HEK293 (cell line): Measurements from ENCODE around the gene PARD6G.

Experiments
- CTCF ChIA-PET: fragments of 350-600 bp; formaldehyde crosslinking; extraction: SDS; loops from one replicate; lab custom pipeline; 2021; ENCODE audit warnings: antibody characterized with exemption; lab: Yijun Ruan, JAX
- POLR2A ChIA-PET: fragments of 300-600 bp; formaldehyde crosslinking; extraction: SDS; loops from one replicate; lab custom pipeline; 2020; ENCODE audit warnings: antibody characterized with exemption, inconsistent platforms; lab: Yijun Ruan, JAX
- H3K27ac ChIP-seq: fragments of 200-500 bp; sonication (Bioruptor generic); 2 replicates; pipeline ENCODE4 v1.5.1; 2014; ENCODE audit warnings: low read depth, low read length, control low read depth, inconsistent platforms; ENCODE audit errors: extremely low read depth
- H3K36me3 ChIP-seq, 2 experiments: fragments of 200-500 bp in 1 of 2; sonication (Bioruptor generic) in 1 of 2; 1 replicate in 1 of 2; 2 replicates in 1 of 2; pipeline ENCODE4 v1.5.1; 2014 to 2017; ENCODE audit warnings: inconsistent platforms in 2 of 2, low read length in 2 of 2; ENCODE audit not compliant: control insufficient read depth in 2 of 2, insufficient read depth in 1 of 2
- H3K4me1 ChIP-seq: fragments of 200-500 bp; sonication (Bioruptor generic); 2 replicates; pipeline ENCODE4 v1.5.1; 2014; ENCODE audit warnings: mild to moderate bottlenecking, low read length, inconsistent platforms; ENCODE audit not compliant: control insufficient read depth, insufficient read depth
- H3K4me3 ChIP-seq: 2 replicates; pipeline ENCODE4 v1.5.1; 2011; ENCODE audit warnings: low read depth, mild to moderate bottlenecking, control low read depth, low read length, moderate library complexity
- H3K9me3 ChIP-seq: fragments of 200-500 bp; sonication (Bioruptor generic); 2 replicates; pipeline ENCODE4 v1.5.1; 2014; ENCODE audit warnings: low read depth, low read length, inconsistent platforms; ENCODE audit not compliant: control insufficient read depth, insufficient read depth
- GLIS1 ChIP-seq: fragments of 450-650 bp; formaldehyde crosslinking; IDR thresholded peaks from 2 replicates; pipeline ENCODE4 v1.5.1; 2016; ENCODE audit warnings: missing biosample characterization, missing genetic modification characterization
- KLF9 ChIP-seq: fragments of 450-650 bp; formaldehyde crosslinking; IDR thresholded peaks from 2 replicates; pipeline ENCODE4 v1.5.1; 2016; ENCODE audit warnings: missing biosample characterization, missing genetic modification characterization, low read depth
- SALL2 ChIP-seq: fragments of 450-650 bp; formaldehyde crosslinking; IDR thresholded peaks from 2 replicates; pipeline ENCODE4 v1.5.0; 2017; ENCODE audit warnings: missing biosample characterization, mild to moderate bottlenecking, missing genetic modification characterization, borderline replicate concordance
- SCRT1 ChIP-seq: fragments of 450-650 bp; formaldehyde crosslinking; IDR thresholded peaks from 2 replicates; pipeline ENCODE4 v1.5.1; 2016; ENCODE audit warnings: missing biosample characterization, missing genetic modification characterization, borderline replicate concordance
- SCRT2 ChIP-seq: fragments of 450-650 bp; formaldehyde crosslinking; IDR thresholded peaks from 2 replicates; pipeline ENCODE4 v1.5.1; 2016; ENCODE audit warnings: missing biosample characterization, missing genetic modification characterization
- SP3 ChIP-seq: fragments of 450-650 bp; formaldehyde crosslinking; IDR thresholded peaks from 2 replicates; pipeline ENCODE4 v1.5.1; 2016; ENCODE audit warnings: missing biosample characterization, missing genetic modification characterization
- ZFP69B ChIP-seq: fragments of 450-650 bp; formaldehyde crosslinking; IDR thresholded peaks from 2 replicates; pipeline ENCODE4 v1.5.1; 2016; ENCODE audit warnings: missing biosample characterization, missing genetic modification characterization
- ZNF175 ChIP-seq: fragments of 450-650 bp; formaldehyde crosslinking; IDR thresholded peaks from 2 replicates; pipeline ENCODE4 v1.5.1; 2016; ENCODE audit warnings: missing biosample characterization, missing genetic modification characterization
- ZNF221 ChIP-seq: fragments of 450-650 bp; formaldehyde crosslinking; IDR thresholded peaks from 2 replicates; pipeline ENCODE4 v1.5.1; 2017; ENCODE audit warnings: missing biosample characterization, missing genetic modification characterization, borderline replicate concordance
- ZNF223 ChIP-seq: fragments of 450-650 bp; formaldehyde crosslinking; IDR thresholded peaks from 2 replicates; pipeline ENCODE4 v1.5.1; 2016; ENCODE audit warnings: missing biosample characterization, missing genetic modification characterization
- ZNF23 ChIP-seq: fragments of 450-650 bp; formaldehyde crosslinking; IDR thresholded peaks from 2 replicates; pipeline ENCODE4 v1.5.1; 2016; ENCODE audit warnings: missing biosample characterization, missing genetic modification characterization, borderline replicate concordance
- ZNF366 ChIP-seq: fragments of 450-650 bp; formaldehyde crosslinking; conservative IDR thresholded peaks from 2 replicates; pipeline ENCODE4 v1.5.1; 2016; ENCODE audit warnings: missing biosample characterization, missing genetic modification characterization
- ZNF404 ChIP-seq: fragments of 450-650 bp; formaldehyde crosslinking; IDR thresholded peaks from 2 replicates; pipeline ENCODE4 v1.5.1; 2017; ENCODE audit warnings: missing biosample characterization, missing genetic modification characterization
- ZNF48 ChIP-seq: fragments of 450-650 bp; formaldehyde crosslinking; IDR thresholded peaks from 2 replicates; pipeline ENCODE4 v1.5.1; 2016; ENCODE audit warnings: missing biosample characterization, missing genetic modification characterization
- ZNF510 ChIP-seq: fragments of 450-650 bp; formaldehyde crosslinking; IDR thresholded peaks from 2 replicates; pipeline ENCODE4 v1.5.1; 2018; ENCODE audit warnings: mild to moderate bottlenecking, missing genetic modification characterization, missing biosample characterization; ENCODE audit not compliant: insufficient replicate concordance
- ZNF549 ChIP-seq: fragments of 450-650 bp; IDR thresholded peaks from 2 replicates; pipeline ENCODE4 v1.5.1; 2018; ENCODE audit warnings: missing biosample characterization, missing genetic modification characterization, mild to moderate bottlenecking, inconsistent platforms, moderate library complexity
- ZNF555 ChIP-seq: fragments of 450-650 bp; formaldehyde crosslinking; conservative IDR thresholded peaks from 2 replicates; pipeline ENCODE4 v1.5.1; 2017; ENCODE audit warnings: missing biosample characterization, mild to moderate bottlenecking, missing genetic modification characterization, inconsistent platforms
- ZNF558 ChIP-seq: fragments of 450-650 bp; formaldehyde crosslinking; IDR thresholded peaks from 2 replicates; pipeline ENCODE4 v1.5.1; 2016; ENCODE audit warnings: missing biosample characterization, missing genetic modification characterization
- ZNF623 ChIP-seq: fragments of 450-650 bp; formaldehyde crosslinking; IDR thresholded peaks from 2 replicates; pipeline ENCODE4 v1.5.1; 2016; ENCODE audit warnings: missing biosample characterization, missing genetic modification characterization
- ZNF654 ChIP-seq: fragments of 450-650 bp; formaldehyde crosslinking; IDR thresholded peaks from 2 replicates; pipeline ENCODE4 v1.5.1; 2016; ENCODE audit warnings: low read depth, missing biosample characterization, missing genetic modification characterization
- ZNF664 ChIP-seq: fragments of 450-650 bp; formaldehyde crosslinking; IDR thresholded peaks from 2 replicates; pipeline ENCODE4 v1.5.1; 2016; ENCODE audit warnings: missing biosample characterization, missing genetic modification characterization
- ZNF677 ChIP-seq: fragments of 450-650 bp; IDR thresholded peaks from 2 replicates; pipeline ENCODE4 v1.5.0; 2018; ENCODE audit warnings: missing biosample characterization, mild to moderate bottlenecking, missing genetic modification characterization, moderate library complexity
- ZNF707 ChIP-seq: fragments of 450-650 bp; formaldehyde crosslinking; IDR thresholded peaks from 2 replicates; pipeline ENCODE4 v1.5.1; 2016; ENCODE audit warnings: missing biosample characterization, missing genetic modification characterization
- ZNF843 ChIP-seq: fragments of 450-650 bp; formaldehyde crosslinking; IDR thresholded peaks from 2 replicates; pipeline ENCODE4 v1.5.1; 2016; ENCODE audit warnings: missing biosample characterization, missing genetic modification characterization
- ZSCAN16 ChIP-seq: fragments of 450-650 bp; formaldehyde crosslinking; IDR thresholded peaks from 2 replicates; pipeline ENCODE4 v1.5.1; 2016; ENCODE audit warnings: missing biosample characterization, missing genetic modification characterization
- TF ChIP-seq, protein P1 (sequence below): fragments of 450-650 bp; formaldehyde crosslinking; IDR thresholded peaks from 2 replicates; pipeline ENCODE4 v1.5.1; 2016; ENCODE audit warnings: missing biosample characterization, missing genetic modification characterization
- TF ChIP-seq, protein P2 (sequence below): fragments of 450-650 bp; formaldehyde crosslinking; IDR thresholded peaks from 2 replicates; pipeline ENCODE4 v1.5.1; 2016; ENCODE audit warnings: missing biosample characterization, missing genetic modification characterization
- TF ChIP-seq, protein P3 (sequence below): fragments of 450-650 bp; formaldehyde crosslinking; IDR thresholded peaks from 2 replicates; pipeline ENCODE4 v1.5.1; 2017; ENCODE audit warnings: missing biosample characterization, missing genetic modification characterization

PARD6G gene

DNA sequence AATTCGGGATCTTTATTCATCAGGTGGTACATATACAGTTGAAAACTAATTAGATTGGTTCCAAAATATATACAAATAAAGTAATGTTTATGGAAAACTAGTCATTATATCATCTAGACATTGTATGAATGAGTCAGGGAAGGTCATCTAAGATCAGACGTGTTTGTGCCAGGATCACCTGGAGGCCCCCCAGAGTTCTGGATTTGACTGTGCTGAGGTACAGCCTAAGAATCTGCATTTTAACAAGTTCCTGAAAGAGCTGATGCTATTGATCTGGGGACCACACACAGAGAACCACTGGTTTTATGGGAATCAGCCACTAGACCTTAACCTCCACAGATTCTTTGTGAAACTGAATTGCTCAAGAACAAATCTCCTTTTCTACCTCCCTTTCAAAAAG is 43.2 kb downstream of the PARD6G start:
- H3K9me3 ChIP-seq = no peaks in the 10 kb centered on the region
- CTCF ChIA-PET = interaction anchor here (0.9 kb wide), 1 partner anchor 33 kb away, joined by 3 read pairs; no protein-coding TSS in a partner anchor
- H3K4me3 ChIP-seq = no peak overlapping the region
- H3K27ac ChIP-seq = no peak overlapping the region
- H3K4me1 ChIP-seq = no peaks in the 10 kb centered on the region
- no peak for TF ChIP-seq ZNF664 (tag by site-specific recombination)
- no peak for TF ChIP-seq ZNF549 (tag by site-specific recombination)
- no peak for TF ChIP-seq ZNF223
- TF ChIP-seq ZNF707 (tag by site-specific recombination) = no peak
- TF ChIP-seq ZNF510 (tag by site-specific recombination) = no peak
- no peak for TF ChIP-seq ZNF654
- no peak for TF ChIP-seq ZNF366 (tag by site-specific recombination)
- TF ChIP-seq ZNF677 (tag by site-specific recombination) = no peak
- TF ChIP-seq, protein P1, sequence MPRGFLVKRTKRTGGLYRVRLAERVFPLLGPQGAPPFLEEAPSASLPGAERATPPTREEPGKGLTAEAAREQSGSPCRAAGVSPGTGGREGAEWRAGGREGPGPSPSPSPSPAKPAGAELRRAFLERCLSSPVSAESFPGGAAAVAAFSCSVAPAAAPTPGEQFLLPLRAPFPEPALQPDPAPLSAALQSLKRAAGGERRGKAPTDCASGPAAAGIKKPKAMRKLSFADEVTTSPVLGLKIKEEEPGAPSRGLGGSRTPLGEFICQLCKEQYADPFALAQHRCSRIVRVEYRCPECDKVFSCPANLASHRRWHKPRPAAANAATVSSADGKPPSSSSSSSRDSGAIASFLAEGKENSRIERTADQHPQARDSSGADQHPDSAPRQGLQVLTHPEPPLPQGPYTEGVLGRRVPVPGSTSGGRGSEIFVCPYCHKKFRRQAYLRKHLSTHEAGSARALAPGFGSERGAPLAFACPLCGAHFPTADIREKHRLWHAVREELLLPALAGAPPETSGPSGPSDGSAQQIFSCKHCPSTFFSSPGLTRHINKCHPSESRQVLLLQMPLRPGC (tag by site-specific recombination) = no peak
- TF ChIP-seq ZNF175 = no peak
- TF ChIP-seq ZSCAN16 (tag by site-specific recombination) = no peak
- TF ChIP-seq ZNF221 (tag by site-specific recombination) = no peak
- no peaks in the 10 kb centered on the region; a peak in 1 of 3 replicates for H3K36me3 ChIP-seq
- POLR2A ChIA-PET = no interaction called here

DNA sequence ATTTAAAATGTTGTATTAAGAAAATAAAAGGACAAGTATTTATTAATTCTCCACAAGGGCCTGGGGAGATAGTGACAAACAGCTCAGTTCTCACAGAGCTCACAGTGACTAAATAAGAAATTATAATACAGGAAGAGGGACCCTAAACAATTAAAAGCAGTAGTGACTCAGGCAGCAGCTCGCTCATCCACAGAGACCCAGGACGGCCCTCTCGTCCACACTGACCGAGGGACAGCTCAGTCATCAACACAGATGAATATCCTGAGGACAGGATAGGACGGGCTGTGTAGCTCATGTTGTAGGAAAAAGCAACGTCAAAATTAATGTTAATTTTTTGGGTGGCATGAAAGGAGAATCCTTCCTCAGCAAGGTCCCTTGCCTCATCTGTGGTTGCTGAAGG is 44.1 kb downstream of the PARD6G start:
- Histone ChIP-seq H3K27ac (no peak overlapping the region), H3K36me3 (no peaks in the 10 kb centered on the region; a peak in 1 of 3 replicates), H3K4me3 (no peak overlapping the region), H3K9me3 (no peaks in the 10 kb centered on the region)
- POLR2A ChIA-PET = no interaction called here
- TF ChIP-seq SALL2 (tag by site-specific recombination) (no peak), SCRT1 (tag by site-specific recombination) (no peak), ZNF404 (tag by site-specific recombination) (no peak), ZNF558 (tag by site-specific recombination) (no peak), SCRT2 (tag by site-specific recombination) (no peak), ZFP69B (tag by site-specific recombination) (no peak), ZNF48 (tag by site-specific recombination) (no peak), ZNF843 (tag by site-specific recombination) (no peak), ZNF23 (tag by site-specific recombination) (no peak), SP3 (tag by site-specific recombination) (no peak), KLF9 (tag by site-specific recombination) (no peak), GLIS1 (tag by site-specific recombination) (no peak), ZNF555 (tag by site-specific recombination) (no peak), ZNF707 (tag by site-specific recombination) (no peak), ZNF623 (tag by site-specific recombination) (no peak)
- TF ChIP-seq, protein P2, sequence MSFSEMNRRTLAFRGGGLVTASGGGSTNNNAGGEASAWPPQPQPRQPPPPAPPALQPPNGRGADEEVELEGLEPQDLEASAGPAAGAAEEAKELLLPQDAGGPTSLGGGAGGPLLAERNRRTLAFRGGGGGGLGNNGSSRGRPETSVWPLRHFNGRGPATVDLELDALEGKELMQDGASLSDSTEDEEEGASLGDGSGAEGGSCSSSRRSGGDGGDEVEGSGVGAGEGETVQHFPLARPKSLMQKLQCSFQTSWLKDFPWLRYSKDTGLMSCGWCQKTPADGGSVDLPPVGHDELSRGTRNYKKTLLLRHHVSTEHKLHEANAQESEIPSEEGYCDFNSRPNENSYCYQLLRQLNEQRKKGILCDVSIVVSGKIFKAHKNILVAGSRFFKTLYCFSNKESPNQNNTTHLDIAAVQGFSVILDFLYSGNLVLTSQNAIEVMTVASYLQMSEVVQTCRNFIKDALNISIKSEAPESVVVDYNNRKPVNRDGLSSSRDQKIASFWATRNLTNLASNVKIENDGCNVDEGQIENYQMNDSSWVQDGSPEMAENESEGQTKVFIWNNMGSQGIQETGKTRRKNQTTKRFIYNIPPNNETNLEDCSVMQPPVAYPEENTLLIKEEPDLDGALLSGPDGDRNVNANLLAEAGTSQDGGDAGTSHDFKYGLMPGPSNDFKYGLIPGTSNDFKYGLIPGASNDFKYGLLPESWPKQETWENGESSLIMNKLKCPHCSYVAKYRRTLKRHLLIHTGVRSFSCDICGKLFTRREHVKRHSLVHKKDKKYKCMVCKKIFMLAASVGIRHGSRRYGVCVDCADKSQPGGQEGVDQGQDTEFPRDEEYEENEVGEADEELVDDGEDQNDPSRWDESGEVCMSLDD = no peak
- TF ChIP-seq, protein P3, sequence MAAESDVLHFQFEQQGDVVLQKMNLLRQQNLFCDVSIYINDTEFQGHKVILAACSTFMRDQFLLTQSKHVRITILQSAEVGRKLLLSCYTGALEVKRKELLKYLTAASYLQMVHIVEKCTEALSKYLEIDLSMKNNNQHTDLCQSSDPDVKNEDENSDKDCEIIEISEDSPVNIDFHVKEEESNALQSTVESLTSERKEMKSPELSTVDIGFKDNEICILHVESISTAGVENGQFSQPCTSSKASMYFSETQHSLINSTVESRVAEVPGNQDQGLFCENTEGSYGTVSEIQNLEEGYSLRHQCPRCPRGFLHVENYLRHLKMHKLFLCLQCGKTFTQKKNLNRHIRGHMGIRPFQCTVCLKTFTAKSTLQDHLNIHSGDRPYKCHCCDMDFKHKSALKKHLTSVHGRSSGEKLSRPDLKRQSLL (tag by site-specific recombination) = no peak
- TF ChIP-seq, all 188 proteins: peak for 0
- CTCF ChIA-PET = no interaction called here
- no peaks in the 10 kb centered on the region for H3K4me1 ChIP-seq
